CD4-positive, alpha-beta T cell treated with Interferon alpha-2 for 1 hour (primary cell): ENCODE data around the gene RC3H1.
"Not testable (repeated sequence)": the region's sequence is repeated elsewhere in the genome, so short reads cannot be mapped to it uniquely, and the experiment has no call there.

Source experiments
- DNase-seq, 2 donors: peaks; one replicate each; pipeline ENCODE4 v3.0.0-alpha.2; 2020 to 2022

The RC3H1 gene

GRCh38 chr1:173930541-173930940 lies 91.6 kb downstream of the RC3H1 start:
- not testable (repeated sequence) for DNase-seq

DNA sequence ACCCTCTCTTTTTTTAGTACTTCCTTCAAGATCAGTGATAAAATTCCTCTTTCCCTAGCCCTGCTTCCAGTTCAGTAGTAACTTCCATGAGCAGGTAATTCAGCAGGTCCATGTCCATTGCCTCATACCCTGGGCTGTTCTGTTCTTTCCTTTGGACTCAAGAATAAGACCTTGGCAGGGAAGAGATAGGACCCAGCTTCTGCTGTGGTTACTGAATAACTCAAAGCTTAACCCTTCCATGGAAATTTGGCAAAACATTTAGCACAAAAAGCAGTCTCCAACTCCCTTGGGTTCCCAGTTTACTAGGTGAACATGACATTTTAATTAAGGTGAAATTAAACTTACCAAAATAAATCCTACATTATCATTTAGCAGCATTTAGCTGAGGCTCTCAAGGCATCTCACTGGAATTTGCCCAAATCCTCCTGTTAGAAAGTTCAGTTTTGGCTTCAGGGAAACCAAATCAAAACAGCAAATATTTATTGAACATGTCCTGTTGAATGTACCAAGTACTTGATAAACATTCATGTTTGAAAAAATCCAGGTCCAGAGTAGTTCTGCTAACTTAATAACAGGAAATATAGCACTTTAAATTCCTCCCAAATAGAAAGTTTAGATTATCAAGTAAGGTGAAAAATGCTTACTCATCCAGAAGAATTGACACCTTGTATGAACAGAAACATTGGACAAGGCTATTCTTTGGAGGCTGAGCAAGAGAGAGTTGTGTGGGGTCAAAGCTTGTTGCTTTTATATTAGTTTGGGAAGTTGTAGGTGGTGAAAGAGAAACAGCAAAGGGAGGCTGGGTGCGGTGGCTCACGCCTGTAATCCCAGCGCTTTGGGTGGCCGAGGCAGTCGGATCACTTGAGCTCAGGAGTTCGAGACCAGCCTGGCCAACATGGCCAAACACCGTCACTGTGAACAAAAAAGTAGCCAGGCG lies 96.6 kb downstream of the RC3H1 start:
- no peak for DNase-seq

DNA sequence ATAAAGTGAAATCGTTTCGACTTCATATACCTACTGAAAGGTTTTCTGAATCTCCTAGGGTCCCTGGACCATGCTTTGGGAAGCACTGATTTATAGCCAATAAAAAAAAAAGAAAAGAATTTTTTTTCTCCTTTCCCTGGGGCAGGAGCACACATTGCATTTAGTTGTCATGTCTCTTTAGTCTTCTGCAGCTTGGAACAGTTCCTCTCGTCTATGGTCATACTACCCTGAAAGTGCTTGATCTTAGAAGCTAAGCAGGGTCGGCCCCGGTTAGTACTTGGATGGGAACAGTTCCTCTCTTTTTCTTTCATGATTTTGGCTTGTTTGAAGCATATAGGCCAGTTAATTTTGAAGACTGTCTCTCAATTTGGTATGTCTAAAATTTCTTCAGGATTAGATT lies 101.3 kb downstream of the RC3H1 start:
- DNase-seq, result no peak

GRCh38 chr1:173917635-173918493 lies 104.3 kb downstream of the RC3H1 start:
- no peak for DNase-seq

- DNase-seq, result no peak
Observed at GRCh38 chr1:173917149-173917548, 105.0 kb downstream of the RC3H1 start, which contains the start of gene SERPINC1. SERPINC1 (minus strand) TSS chr1:173917327; CDS start chr1:173917259, 68 bp downstream.

- DNase-seq, result no peak
Observed at GRCh38 chr1:173916667-173917066, 105.5 kb downstream of the RC3H1 start.

DNA sequence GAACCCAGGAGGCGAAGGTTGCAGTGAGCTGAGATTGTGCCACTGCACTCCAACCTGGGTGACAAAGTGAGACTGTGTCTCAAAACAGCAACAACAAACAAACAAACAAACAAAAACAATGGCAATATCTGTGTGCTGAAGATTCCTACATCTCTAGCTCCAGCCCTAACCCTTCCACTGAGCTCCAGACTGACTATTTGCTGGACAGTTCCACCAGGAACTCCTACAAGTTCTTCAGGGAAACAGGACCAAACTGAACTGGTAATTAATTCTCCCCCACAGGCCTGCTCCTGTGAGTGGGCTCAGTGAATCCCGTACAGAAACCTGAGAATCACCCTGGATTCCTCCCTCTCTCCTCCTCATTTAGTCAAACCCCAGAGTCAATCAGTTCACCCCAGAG lies 106.6 kb downstream of the RC3H1 start:
- DNase-seq, result no peak

GRCh38 chr1:173914366-173914871 lies 107.7 kb downstream of the RC3H1 start:
- DNase-seq, result peak in 1 of 2 donors; percentile 34

DNA sequence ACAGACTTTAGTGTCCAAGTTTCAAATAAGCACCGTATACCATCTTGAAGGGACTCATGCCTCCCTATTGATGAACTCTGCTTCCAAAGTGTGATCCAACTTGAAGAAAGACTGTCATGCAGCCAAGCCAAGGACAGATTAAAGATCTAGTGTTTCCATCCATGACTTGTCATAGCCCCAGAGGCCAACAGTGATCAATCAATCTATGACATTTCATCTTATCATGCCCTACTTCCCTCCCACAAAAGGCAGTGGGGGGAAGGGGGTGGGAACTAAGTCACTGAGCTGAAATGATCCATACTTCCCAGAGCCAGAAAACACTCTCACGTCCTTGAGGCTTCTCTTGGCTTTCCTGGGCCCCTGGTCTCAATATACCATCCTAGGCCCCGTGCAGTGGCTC lies 109.0 kb downstream of the RC3H1 start:
- no peak for DNase-seq

DNA sequence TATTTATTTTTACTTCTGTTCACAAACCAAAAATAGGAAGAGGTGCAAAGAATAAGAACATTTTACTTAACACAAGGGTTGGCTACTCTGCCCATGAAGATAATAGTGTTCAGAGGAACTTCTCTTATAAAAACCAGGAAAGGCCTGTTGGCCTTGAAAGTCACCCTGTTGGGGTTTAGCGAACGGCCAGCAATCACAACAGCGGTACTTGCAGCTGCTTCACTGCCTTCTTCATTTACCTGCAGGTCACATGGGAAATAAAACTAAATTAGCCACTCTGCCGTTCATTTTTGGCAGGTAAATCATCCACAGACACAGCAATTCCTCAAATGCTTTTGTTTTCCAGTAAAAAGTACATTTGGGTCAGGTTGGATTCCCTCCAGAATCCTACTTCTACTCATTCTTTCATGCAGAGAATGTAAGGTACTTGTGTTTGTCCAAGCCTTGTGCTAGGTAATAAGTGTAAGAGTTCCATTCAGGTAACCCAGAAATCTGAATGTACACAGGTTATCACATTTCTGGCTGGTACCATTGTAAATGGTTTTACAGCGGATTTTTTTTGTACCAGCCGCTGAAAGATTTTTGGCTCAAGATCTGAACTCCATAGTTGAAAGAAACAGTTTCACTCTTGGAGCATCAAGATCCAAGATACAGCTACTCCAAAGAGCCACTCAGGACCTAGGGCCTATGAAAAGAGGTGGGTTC lies 118.2 kb downstream of the RC3H1 start:
- no peak for DNase-seq

DNA sequence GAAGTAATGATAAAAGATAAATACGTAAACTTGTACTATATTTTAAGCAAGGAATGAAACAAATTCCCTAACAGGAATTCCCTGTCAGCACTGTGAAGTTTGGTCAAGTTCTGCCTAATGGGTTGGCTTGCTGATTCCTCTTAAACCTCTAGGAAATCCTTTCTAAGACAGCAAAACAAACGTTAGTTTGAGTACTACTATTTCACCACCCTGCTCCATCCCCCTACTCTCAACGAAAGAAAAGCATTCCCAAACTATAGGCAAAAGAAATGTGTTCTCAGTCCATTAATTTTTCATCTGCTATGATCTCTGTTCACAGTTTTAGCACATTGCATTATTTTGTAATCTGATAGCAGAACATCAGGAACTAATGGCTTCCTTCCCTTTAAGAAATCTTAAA lies 121.2 kb downstream of the RC3H1 start:
- DNase-seq, result no peak

DNA sequence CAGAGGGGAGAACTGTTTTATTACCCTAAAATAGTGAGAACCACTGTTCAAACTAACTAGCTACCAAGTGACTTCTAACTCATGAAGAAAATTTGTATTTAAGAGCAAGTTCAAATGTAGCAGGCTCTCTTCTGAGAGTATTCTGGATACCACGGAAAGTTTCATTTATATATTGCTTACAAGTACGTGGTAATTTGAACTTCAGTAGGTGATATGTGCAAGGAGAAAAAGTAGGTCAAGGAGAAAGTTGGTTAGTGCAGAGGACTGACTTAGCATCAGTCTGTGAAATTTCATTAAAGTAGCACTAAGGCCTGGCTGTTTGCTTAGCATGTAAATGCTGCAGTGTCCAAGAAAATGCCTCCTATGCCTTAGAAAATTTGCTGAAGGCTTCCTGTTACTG lies 121.7 kb downstream of the RC3H1 start:
- no peak for DNase-seq

GRCh38 chr1:173894189-173894588 lies 128.0 kb downstream of the RC3H1 start:
- no peak for DNase-seq

GRCh38 chr1:173893611-173894010 lies 128.5 kb downstream of the RC3H1 start:
- no peak for DNase-seq

DNA sequence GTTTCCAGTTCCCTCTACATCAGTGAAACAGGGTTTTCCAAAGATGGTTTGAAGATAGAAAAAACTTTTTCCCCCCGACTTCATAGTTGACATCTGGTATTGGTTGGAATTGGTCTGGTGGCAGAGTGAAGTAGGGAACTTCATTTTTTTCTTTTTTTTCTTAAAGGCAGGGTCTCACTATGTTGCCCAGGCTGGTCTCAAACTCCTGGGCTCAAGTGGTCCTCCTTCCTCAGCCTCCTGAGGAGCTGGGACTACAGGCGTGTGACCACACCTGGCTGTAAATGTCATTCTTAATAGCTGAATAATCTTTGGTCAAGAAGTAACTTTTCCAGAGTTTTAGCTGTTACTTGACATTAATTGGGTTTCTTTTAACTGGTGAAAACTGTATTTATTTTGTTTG lies 132.3 kb downstream of the RC3H1 start:
- DNase-seq, result no peak

GRCh38 chr1:173888749-173889148 lies 133.4 kb downstream of the RC3H1 start:
- DNase-seq, result no peak

DNA sequence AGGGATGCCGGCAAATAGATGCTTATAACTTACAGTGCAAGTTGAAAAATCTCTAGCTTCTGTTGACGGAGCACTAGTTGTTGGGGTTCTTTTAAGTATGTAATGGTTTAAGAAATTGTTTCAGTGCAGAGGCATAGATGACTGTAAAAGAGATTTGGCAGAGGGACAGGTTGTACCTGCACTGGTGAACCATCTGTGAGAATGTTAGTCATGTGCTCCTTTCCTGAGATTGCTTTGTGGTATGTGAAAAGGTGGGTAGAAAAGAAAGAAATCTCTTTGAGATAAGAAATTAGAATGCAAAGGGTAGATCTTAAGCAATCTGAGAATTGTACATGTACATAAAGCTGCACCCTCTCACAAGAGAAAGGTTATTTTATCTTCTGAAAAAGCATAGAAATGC lies 134.5 kb downstream of the RC3H1 start:
- DNase-seq, result no peak

DNA sequence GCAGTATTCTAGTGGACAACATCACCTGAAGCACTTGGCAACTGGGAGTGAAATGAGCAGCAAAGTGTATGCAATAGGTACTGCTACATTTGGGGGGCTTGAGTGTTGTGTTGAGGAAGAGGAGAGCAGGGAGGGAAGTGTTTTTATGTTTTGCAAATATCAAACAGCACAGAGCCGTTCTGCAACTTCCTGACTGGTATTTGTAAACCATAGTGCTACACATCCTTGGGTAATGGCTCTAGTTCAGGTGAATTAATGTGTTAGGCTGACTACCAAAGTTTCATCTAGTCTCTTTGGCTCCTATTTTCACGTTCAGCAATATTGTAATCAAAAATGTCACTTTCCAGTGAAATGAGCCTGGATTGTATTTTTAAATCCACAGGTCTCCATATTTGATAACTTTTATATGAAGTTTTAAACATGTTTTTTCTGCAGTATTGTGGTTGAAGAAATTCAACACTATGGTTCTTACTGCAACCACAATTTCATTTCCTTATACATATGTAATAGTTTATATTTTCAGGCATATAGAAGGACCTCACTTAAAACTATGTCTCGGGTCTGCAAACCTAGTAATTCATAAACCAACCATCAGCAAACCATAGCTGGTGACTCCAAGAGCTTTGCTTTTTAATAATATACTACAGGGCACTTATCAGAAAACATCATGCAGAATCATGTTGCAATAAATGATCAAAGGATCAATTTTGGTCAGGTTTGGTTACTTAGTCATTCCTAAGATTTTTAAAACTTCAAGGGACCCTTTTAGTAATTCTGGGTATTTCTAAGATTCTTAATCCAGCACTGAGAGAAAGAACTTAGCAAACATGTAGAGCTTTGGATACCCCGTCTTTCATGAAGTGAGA lies 135.2 kb downstream of the RC3H1 start:
- DNase-seq, result no peak

GRCh38 chr1:173884701-173885100 lies 137.5 kb downstream of the RC3H1 start:
- no peak for DNase-seq
